Measurements from ENCODE around the gene CCDC13. TPM values are rescaled to one million over a fixed set of nuclear protein-coding genes. Genes with fewer than 3 reads are reported as not detected.

Gene CCDC13
- total RNA-seq, 4 donors from 2014 or later = 4.0 to 7.7 (median 6.0) TPM

- Histone ChIP-seq H3K9me3 (no peaks in the 10 kb centered on the region), H3K4me1 (peaks cover 4 to 16% of the 10 kb centered on the region in 2 donors), H3K27ac (no peak overlapping the region), H3K27me3 (no peaks in the 10 kb centered on the region), H3K4me3 (replicated peaks in 1 of 3) (no peak overlapping the region), H3K36me3 (no peaks in the 10 kb centered on the region)
- no peak for DNase-seq
- 93 to 94% methylated on average over 12 of the region's 12 CpGs for WGBS, 2 donors
- no peak for TF ChIP-seq CTCF (IDR thresholded peaks at IDR 0.05)
- TF ChIP-seq POLR2A (IDR thresholded peaks at IDR 0.05) = no peak
- intact Hi-C loops (cut with DNase I) = no loop called here
These were observed 37.4 kb downstream of the CCDC13 start for GRCh38 chr3:42735615-42736014.

GRCh38 chr3:42735019-42735418, 38.0 kb downstream of the CCDC13 start:
- DNase-seq = peak; percentile 74 to 80
- Histone ChIP-seq H3K4me1 (peaks cover 1 to 14% of the 10 kb centered on the region in 2 donors), H3K27ac (no peak overlapping the region), H3K4me3 (replicated peaks in 1 of 3) (no peak overlapping the region), H3K9me3 (no peaks in the 10 kb centered on the region), H3K27me3 (no peaks in the 10 kb centered on the region), H3K36me3 (no peaks in the 10 kb centered on the region)
- intact Hi-C loops (cut with DNase I) = no loop called here
- 40 to 41% methylated on average over 8 of the region's 8 CpGs for WGBS, 2 donors
- TF ChIP-seq CTCF (IDR thresholded peaks at IDR 0.05) (no peak), POLR2A (IDR thresholded peaks at IDR 0.05) (no peak)

GRCh38 chr3:42734263-42734860, 38.7 kb downstream of the CCDC13 start:
- no peak overlapping the region for H3K27ac ChIP-seq
- H3K4me1 ChIP-seq = peaks cover 0 to 14% of the 10 kb centered on the region in 2 donors
- DNase-seq = no peak
- no peaks in the 10 kb centered on the region for H3K9me3 ChIP-seq
- no peak overlapping the region for H3K4me3 ChIP-seq (replicated peaks in 1 of 3)
- no peaks in the 10 kb centered on the region for H3K36me3 ChIP-seq
- no peaks in the 10 kb centered on the region for H3K27me3 ChIP-seq
- intact Hi-C loops (cut with DNase I) = no loop called here
- TF ChIP-seq POLR2A (IDR thresholded peaks at IDR 0.05) (no peak), CTCF (IDR thresholded peaks at IDR 0.05) (no peak)
- WGBS, 2 donors = 79 to 86% methylated on average over 4 to 6 of the region's 6 CpGs

GRCh38 chr3:42733501-42734262, 39.4 kb downstream of the CCDC13 start:
- Histone ChIP-seq H3K36me3 (no peaks in the 10 kb centered on the region), H3K27me3 (no peaks in the 10 kb centered on the region), H3K4me1 (peaks cover 0 to 11% of the 10 kb centered on the region in 2 donors), H3K4me3 (replicated peaks in 1 of 3) (no peak overlapping the region), H3K27ac (no peak overlapping the region), H3K9me3 (no peaks in the 10 kb centered on the region)
- intact Hi-C loops (cut with DNase I) = no loop called here
- TF ChIP-seq POLR2A (IDR thresholded peaks at IDR 0.05) (no peak), CTCF (IDR thresholded peaks at IDR 0.05) (no peak)
- 87% methylated on average over 12 to 13 of the region's 13 CpGs for WGBS, 2 donors
- DNase-seq = no peak

- no peak overlapping the region for H3K4me3 ChIP-seq (replicated peaks in 1 of 3)
- H3K27ac ChIP-seq = no peak overlapping the region
- H3K4me1 ChIP-seq = peaks cover 3 to 14% of the 10 kb centered on the region in 2 donors
- DNase-seq = no peak
- TF ChIP-seq CTCF (IDR thresholded peaks at IDR 0.05) (no peak), POLR2A (IDR thresholded peaks at IDR 0.05) (no peak)
- no peaks in the 10 kb centered on the region for H3K27me3 ChIP-seq
- no peaks in the 10 kb centered on the region for H3K9me3 ChIP-seq
- intact Hi-C loops (cut with DNase I) = no loop called here
- no peaks in the 10 kb centered on the region for H3K36me3 ChIP-seq
- WGBS, 2 donors = 84 to 90% methylated on average over 8 to 9 of the region's 9 CpGs
These were observed 40.1 kb downstream of the CCDC13 start for GRCh38 chr3:42732829-42733459.
